Measurements from ENCODE around the gene SH3PXD2B. TPM values are rescaled to one million over a fixed set of nuclear protein-coding genes. Genes with fewer than 3 reads are reported as not detected.

The SH3PXD2B gene
- total RNA-seq, 1 experiment from 2014 or later: 64.1 TPM

GRCh38 chr5:172424111-172424490 is 30.2 kb downstream of the SH3PXD2B start:
- Mint-ChIP-seq H3K36me3 (peaks cover 40% of the 10 kb centered on the region), H3K4me3 (no peak overlapping the region), H3K9me3 (no peaks in the 10 kb centered on the region), H3K27me3 (ENCODE audit: low read depth) (no peaks in the 10 kb centered on the region), H3K27ac (no peak overlapping the region), H3K4me1 (peaks cover 15% of the 10 kb centered on the region)
- POLR2A ChIA-PET: no interaction called here
- ATAC-seq (no peak), DNase-seq (ENCODE audit: low spot score) (no peak)
- no peak for TF ChIP-seq ELF4 (CRISPR knock-in tag; IDR thresholded peaks at IDR 0.05; ENCODE audit: low read depth)
- TF ChIP-seq CREB1 (CRISPR knock-in tag; IDR thresholded peaks at IDR 0.05): no peak
- no peak for TF ChIP-seq ZNF423 (CRISPR knock-in tag; IDR thresholded peaks at IDR 0.05)
- TF ChIP-seq TP53 (CRISPR knock-in tag; IDR thresholded peaks at IDR 0.05): no peak
- no peak for TF ChIP-seq ZMAT4 (CRISPR knock-in tag; IDR thresholded peaks at IDR 0.05)
- TF ChIP-seq TEAD1 (CRISPR knock-in tag; IDR thresholded peaks at IDR 0.05): no peak
- TF ChIP-seq ZNF532 (CRISPR knock-in tag; IDR thresholded peaks at IDR 0.05; ENCODE audit: borderline replicate concordance): no peak
- TF ChIP-seq PRDM15 (CRISPR knock-in tag; IDR thresholded peaks at IDR 0.05): no peak
- TF ChIP-seq PREB (CRISPR knock-in tag; IDR thresholded peaks at IDR 0.05; ENCODE audit: borderline replicate concordance): no peak
- TF ChIP-seq FOXP4 (CRISPR knock-in tag; IDR thresholded peaks at IDR 0.05): no peak
- no peak for TF ChIP-seq ESRRA (CRISPR knock-in tag; IDR thresholded peaks at IDR 0.05; ENCODE audit: borderline replicate concordance)
- CTCF ChIA-PET: no interaction called here

GRCh38 chr5:172423379-172424110 is 30.8 kb downstream of the SH3PXD2B start:
- no peak for ATAC-seq
- Mint-ChIP-seq H3K4me3 (no peak overlapping the region), H3K4me1 (peaks cover 19% of the 10 kb centered on the region), H3K36me3 (peaks cover 44% of the 10 kb centered on the region), H3K27ac (no peak overlapping the region), H3K9me3 (no peaks in the 10 kb centered on the region), H3K27me3 (ENCODE audit: low read depth) (no peaks in the 10 kb centered on the region)
- TF ChIP-seq FOXJ3 (CRISPR knock-in tag; IDR thresholded peaks at IDR 0.05; ENCODE audit: borderline replicate concordance) (no peak), ZBTB21 (CRISPR knock-in tag; IDR thresholded peaks at IDR 0.05; ENCODE audit: borderline replicate concordance) (no peak), NFYB (CRISPR knock-in tag; conservative IDR thresholded peaks at IDR 0.05; ENCODE audit: low read depth) (peak; percentile 77), TEAD1 (CRISPR knock-in tag; IDR thresholded peaks at IDR 0.05) (no peak), USF2 (CRISPR knock-in tag; IDR thresholded peaks at IDR 0.05) (peak; percentile 73), ZBTB43 (CRISPR knock-in tag; IDR thresholded peaks at IDR 0.05) (no peak)
- CTCF ChIA-PET: interaction anchor here (2.0 kb wide), 1 partner anchor 27 kb away, joined by 7 read pairs; no protein-coding TSS in a partner anchor
- no peak for DNase-seq (ENCODE audit: low spot score)
- POLR2A ChIA-PET: interaction anchor here (0.6 kb wide), 1 partner anchor 190 kb away, joined by 3 read pairs; no protein-coding TSS in a partner anchor
